Occipital lobe (tissue), 2 donors: Measurements from ENCODE around the gene POFUT2. TPM values are rescaled to one million over a fixed set of nuclear protein-coding genes. Genes with fewer than 3 reads are reported as not detected.
"Not testable (repeated sequence)": the region's sequence is repeated elsewhere in the genome, so short reads cannot be mapped to it uniquely, and the experiment has no call there.

ENCODE experiments used
- DNase-seq: peaks from one replicate; lab custom pipeline; 2025; lab: John Stamatoyannopoulos, UW
- total RNA-seq: library from RNA; depleted of rRNA; stranded (reverse); fragments of >200 nt; gene quantifications from one replicate; pipeline ENCODE4 v1.2.3, GENCODE V29; 2014

POFUT2 gene
- total RNA-seq, 1 donor from 2014 or later = 9.8 TPM

GRCh38 chr21:45326891-45327440 is 39.3 kb upstream of the POFUT2 start:
- DNase-seq = no peak

DNA sequence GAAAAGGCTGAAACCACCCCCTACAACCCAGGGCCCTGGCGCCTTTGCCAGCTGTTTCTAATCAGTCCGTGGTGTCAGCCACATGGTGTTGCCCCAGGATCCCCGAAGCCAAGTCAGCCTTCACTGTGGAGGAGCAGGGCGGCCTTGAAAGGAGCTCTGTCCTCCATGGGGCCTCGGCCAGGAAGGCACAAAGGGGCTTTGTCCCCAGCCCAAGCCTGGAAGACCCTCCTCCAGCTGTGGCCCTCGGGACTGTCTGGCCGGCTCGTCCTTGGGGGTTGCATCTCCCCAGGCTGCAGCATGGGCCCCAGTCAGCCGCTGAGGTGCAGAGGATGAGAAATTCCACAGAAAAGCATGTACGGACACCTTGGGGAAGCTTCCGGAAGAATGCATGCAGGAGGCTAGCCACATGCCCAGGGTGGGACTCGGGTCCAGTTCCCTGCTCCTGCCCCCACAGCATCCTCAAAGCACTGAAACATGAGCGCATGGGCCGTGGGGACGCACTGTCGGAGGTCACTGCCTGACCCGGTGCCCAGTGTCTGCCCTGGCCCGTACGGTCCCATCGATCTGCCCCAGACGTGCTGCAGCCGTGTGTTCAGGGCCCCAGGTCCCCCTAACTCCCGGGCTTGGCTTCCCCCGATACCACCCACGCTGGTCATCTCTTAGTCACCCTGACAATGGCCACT is 38.6 kb upstream of the POFUT2 start:
- DNase-seq = no peak

DNA sequence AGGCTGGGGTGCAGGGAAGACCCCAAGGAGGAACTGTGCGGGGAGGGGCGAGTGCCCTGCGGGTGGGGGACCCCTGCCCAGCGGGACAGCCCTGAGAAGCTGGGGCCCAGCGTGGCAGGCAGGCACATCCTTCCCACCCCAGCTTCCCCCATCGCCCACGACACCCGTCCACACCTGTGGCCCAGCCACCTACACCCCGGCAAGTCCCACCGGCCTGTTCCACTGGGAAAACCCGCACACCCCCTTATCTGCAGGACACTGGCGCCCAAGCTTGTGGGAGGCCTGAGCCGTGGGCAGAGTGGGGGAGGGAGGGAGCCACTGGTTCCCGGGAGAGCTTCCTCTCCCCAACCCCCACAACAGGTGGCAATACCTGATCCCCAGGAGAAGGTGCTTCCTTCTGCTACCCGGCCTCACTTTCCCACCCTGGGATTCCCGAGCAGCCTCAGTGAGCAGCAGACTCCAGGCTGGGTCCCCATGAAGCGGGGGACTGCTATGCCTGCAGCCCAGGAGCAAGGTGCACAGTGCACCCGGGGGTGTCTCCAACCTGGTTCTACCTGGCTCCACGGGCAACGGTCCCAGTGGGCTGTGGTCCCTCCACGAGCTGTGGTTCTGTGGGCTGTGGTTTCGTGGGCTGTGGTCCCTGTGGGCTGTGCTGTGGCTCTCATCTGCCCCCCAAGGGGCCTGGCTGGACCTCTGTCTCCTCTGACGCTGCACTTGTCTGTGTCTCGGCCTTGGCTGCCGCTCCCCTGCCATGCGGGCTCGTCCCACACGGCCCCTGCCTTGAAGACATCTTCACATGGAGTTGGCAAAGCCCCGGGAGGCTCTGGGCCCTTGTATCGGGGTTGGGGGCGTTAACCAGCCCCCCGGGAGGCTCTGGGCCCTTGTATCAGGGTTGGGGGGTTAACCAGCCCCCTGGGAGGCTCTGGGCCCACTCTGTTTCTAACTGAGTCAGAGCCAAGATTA is 37.8 kb upstream of the POFUT2 start:
- DNase-seq = no peak

GRCh38 chr21:45324489-45325205 is 37.0 kb upstream of the POFUT2 start:
- no peak for DNase-seq

DNA sequence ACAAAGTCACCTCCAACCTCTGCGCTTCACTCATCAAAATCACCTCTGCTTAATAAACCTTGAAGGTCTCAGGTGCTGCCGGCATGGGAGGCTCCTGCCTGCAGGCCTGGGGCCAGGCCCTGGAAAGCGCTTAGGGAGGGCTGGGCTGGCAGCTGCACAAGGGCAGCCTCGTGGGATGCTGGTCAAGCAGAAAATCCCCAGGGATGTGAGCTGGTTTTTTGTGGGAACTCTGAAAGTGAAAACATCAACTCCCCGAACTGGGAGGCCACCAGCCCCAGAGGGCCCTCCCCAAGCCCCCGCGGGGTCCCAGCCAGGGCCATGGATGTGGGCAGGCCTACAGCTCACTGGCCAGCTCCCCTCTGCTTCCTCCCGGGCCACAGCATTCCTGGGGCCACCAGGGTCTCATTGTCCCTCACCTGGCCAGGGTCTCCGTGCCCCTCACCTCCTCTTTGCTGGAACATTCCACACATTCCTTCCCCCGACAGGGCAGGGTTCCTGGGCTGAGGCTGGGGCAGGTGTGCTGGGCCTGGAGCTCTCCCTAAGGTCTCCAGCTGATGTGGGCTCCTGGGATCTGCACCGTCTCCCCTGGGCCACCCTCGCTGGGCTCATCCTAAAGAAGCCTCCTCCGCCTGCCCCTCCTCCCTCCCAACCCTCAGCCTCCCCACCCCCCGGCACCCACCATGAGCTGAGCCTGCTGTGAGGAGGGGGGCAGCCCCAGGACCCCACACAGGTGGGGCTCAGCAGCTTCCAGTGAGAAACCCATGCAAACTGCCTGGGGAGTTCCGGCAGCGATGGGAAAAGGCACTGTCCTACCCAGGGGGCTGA is 36.0 kb upstream of the POFUT2 start:
- DNase-seq = no peak

DNA sequence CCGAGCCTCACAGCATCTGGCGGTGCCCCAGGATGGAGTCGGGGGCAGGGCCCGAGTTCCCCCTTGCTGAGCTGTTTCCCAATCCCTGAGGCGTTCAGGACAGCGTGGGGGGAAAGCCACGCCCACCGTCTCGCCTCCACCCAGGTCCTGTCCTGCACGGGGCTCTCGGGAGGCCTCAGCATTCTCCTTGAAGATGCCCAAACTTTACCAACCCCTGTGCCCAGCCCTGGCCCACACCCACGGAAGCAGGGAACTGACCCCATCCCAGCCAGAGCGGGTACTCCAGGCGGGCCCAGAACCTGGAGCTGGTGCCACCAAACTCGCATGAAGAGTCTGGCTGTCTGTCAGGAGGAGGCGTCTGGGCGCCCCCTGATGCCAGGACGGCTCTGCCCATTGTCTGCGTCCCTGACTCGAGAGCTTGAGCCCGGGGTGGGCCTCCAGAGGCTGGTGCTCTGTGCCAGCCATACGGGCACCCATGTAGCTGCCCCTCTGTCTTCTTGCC is 35.3 kb upstream of the POFUT2 start:
- DNase-seq = no peak

- DNase-seq = no peak
These were observed 34.7 kb upstream of the POFUT2 start for GRCh38 chr21:45322231-45322959.

DNA sequence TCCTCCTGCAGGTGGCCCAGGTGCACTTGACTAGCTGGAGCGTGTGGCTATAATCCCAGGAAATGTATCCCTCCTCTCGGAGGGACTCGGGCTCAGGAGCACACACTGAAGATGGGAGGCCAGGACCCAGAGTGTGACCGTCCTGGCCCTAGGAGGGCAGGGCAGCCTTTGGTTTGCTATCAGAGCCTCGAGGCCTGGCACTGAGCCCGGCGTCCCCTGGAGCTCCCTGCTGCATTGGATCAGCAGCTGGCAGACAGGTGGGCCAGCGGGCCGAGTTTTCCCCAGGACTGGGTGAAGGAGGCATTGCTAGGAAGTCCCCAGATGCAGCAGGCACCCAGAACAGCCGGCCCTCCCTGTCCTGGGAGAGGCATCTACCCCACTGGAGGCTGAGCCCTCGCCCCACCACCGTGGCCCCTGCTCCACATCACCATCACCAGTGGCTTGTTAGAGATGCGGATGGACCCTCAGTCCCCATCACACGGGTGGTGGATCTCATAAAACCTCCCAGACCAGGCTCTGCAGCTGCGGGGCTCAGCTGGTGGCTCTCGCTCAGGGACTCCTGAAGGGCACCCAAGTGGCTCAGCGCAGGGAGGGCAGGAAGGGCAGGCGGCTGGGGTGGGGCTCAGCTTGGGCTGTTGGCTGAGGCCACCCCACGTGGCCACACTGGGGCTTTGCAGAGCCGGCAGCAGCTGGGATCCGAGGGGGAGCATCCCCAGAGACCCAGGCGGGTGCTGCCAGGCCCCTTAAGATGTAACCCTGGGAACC is 32.7 kb upstream of the POFUT2 start:
- DNase-seq = no peak

DNA sequence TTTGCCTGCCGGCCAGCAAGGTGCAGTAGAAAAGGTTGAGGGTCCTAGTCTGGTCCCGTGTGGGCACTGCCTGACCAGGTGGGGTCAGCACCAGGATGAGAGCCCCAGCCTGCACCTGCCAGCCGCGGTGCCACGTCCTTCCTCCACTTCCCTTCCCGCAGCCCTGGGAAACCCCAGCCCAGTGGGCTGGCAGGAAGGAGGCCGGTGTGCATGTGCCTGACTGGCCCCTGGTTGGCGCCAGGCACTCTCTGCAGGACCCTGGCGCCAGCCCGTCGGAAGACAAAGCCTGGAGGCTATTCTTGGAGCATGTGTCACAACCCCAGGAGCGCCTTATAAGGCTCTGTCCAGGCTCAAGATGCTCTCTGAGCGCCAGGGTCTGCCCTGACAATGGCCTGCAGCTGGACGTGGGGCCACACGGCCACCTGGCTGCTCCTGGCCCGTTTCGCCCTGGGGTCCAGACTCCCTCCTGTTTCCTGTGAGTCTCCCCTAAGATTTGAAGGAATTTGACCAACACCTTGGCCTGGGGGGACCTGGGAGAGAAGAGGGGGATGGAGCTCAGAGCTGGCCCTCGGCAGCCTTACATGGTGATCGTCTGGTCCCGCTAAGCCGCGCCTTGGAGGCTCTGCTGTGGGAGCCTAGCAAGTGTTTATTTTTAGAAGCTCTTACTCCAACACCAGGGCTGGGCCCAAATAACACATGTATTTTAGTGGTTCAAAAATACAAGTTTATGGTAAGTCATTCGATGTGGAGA is 31.9 kb upstream of the POFUT2 start:
- DNase-seq = no peak

DNA sequence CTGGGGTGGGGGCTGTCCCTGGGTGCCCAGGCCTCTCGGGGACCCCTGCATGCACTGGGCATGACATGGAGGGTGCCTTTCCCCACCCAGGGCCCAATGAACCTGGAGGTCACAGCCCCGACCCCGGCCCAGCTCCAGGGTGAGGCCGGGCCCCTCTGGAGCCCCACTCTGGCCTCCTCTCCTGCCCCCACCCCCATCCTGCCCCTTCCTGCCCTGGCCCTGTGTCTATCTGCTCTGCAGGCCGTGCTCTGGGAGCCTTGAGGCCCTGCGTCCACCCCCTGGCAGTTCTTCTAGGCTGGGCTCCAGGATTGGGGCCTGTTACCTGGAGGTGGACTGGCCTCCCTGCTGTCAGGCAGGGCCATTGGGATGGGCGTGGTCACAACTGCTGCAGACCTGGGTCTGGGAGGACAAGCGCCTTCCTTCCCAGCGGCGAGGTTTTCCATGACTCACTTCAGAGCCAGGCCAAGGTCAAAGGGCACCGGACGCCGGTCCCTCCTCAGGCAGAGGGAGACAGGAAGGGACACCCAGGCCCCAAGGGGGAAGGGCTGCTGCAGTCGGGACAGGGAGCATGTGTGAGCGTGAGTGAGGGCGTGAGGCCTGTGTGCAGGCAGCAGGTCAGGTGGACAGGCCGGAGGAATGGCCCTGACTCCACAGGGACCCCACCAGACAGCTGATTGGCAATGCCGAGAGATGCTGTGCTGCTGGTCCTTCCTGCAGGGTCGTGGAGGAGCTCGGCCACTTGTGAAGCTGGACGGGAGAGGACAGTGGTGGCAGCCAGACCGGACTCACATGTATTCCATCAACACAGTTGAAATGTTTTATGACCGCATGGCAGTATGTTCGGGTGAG is 31.1 kb upstream of the POFUT2 start:
- DNase-seq = no peak

GRCh38 chr21:45318146-45318555 is 30.5 kb upstream of the POFUT2 start:
- no peak for DNase-seq

GRCh38 chr21:45317398-45318145 is 29.9 kb upstream of the POFUT2 start:
- DNase-seq = no peak

GRCh38 chr21:45316871-45317397 is 29.2 kb upstream of the POFUT2 start:
- no peak for DNase-seq

DNA sequence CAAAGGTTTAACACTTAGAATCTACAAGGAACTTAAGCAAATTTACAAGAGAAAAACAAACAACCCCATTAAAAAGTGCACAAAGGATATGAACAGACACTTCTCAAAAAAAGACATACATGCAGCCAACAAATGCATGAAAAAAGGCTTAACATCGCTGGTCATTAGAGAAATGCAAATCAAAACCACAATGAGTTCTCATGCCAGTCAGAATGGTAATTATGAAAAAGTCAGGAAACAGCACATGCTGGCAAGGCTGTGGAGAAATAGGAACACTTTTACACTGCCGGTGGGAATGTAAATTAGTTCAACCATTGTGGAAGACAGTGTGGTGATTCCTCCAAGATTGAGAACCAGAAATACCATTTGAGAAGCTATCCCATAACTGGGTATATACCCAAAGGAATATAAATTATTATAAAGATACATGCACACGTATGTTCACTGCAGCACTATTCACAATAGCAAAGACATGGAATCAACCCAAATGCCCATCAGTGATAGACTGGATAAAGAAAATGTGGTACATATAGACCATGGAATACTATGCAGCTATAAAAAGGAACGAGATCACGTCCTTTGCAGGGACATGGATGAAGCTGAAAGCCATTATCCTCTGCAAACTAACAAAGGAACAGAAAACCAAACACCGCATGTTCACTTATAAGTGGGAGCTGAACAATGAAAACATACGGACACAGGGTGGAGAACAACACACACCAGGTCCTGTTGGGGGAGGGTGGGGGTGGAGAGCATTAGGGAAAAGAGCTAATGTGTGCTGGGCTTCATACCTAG is 28.2 kb upstream of the POFUT2 start:
- not testable (repeated sequence) for DNase-seq

- no peak for DNase-seq
These were observed 26.0 kb upstream of the POFUT2 start for GRCh38 chr21:45313682-45314081.

DNA sequence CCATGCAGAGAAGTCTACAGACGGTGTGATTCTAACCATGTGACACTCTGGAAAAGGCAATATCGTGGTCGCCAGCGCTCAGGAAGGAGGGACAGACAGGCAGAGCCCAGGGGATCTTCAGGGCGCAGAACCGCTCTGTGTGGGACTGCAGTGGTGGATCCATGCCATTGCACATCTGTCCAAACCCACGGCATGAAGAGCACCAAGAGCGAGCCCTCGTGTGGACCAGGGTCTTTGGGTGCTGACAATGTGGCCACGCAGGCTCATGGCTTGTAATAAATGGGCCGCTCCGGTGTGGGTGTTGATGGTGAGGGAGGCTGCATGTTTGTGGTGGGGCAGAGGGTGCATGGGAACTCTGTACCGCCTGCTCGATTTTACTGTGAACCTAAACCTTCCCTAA is 25.3 kb upstream of the POFUT2 start:
- no peak for DNase-seq
